ENCODE data around the gene TTF1. TPM values are rescaled to one million over a fixed set of nuclear protein-coding genes. Genes with fewer than 3 reads are reported as not detected.
"Not testable (repeated sequence)": the region's sequence is repeated elsewhere in the genome, so short reads cannot be mapped to it uniquely, and the experiment has no call there.

The TTF1 gene
- total and polyA plus RNA-seq, 2 of the 13 experiments (the other 11 are each of a cell fraction or from before 2014, with no cell fraction given): 3.4 to 9.8 TPM

DNA sequence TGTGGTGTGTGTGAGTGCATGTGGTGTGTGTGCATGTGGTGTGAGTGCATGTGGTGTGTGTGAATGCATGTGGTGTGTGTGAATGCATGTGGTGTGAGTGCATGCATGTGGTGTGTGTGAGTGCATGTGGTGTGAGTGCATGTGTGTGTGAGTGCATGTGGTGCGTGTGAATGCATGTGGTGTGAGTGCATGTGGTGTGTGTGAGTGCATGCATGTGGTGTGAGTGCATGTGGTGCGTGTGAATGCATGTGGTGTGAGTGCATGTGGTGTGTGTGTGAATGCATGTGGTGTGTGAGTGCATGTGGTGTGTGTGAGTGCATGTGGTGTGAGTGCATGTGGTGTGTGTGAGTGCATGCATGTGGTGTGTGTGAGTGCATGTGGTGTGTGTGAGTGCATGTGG lies 28.9 kb downstream of the TTF1 start:
- H3K9me3 ChIP-seq (ENCODE audit: low read length); FAIRE-seq; H3K27me3 ChIP-seq (ENCODE audit: control insufficient read depth in 1 of 2, insufficient read depth in 2 of 2, low read length in 2 of 2); H3K27ac ChIP-seq (ENCODE audit: extremely low read length, insufficient read depth, low read length); CTCF ChIA-PET (ENCODE audit: low intra/inter-chr PET ratio, low total read pairs); H4K20me1 ChIP-seq (ENCODE audit: insufficient read depth, low read length); BruUV-seq (replicated peaks); H3K4me3 ChIP-seq (replicated peaks in 1 of 3; ENCODE audit: insufficient read depth in 1 of 3, low read depth in 2 of 3, low read length in 3 of 3); in situ Hi-C loops (cut with HindIII; ENCODE audit: extremely low pct_ligation_motif_present, low pct_unique_long_range_greater_than_20kb); DNase-seq (ENCODE audit: low spot score); H2AFZ ChIP-seq (ENCODE audit: low read length); H3K4me2 ChIP-seq (ENCODE audit: low read depth, low read length); H3K9ac ChIP-seq (ENCODE audit: insufficient read depth, low read depth, low read length); POLR2A ChIA-PET; ATAC-seq; intact Hi-C loops (cut with micrococcal nuclease; ENCODE audit: unreplicated experiment); H3K4me1 ChIP-seq (ENCODE audit: insufficient read depth, low read length); H3K79me2 ChIP-seq (ENCODE audit: insufficient read depth, low read length): not testable (repeated sequence)
- peaks cover 14 to 30% of the 10 kb centered on the region in 2 experiments; a peak in 4 of 5 replicates for H3K36me3 ChIP-seq (replicated peaks in 1 of 2; ENCODE audit: control insufficient read depth in 1 of 2, insufficient read depth in 2 of 2, low read length in 2 of 2)
- TF ChIP-seq, protein P1, sequence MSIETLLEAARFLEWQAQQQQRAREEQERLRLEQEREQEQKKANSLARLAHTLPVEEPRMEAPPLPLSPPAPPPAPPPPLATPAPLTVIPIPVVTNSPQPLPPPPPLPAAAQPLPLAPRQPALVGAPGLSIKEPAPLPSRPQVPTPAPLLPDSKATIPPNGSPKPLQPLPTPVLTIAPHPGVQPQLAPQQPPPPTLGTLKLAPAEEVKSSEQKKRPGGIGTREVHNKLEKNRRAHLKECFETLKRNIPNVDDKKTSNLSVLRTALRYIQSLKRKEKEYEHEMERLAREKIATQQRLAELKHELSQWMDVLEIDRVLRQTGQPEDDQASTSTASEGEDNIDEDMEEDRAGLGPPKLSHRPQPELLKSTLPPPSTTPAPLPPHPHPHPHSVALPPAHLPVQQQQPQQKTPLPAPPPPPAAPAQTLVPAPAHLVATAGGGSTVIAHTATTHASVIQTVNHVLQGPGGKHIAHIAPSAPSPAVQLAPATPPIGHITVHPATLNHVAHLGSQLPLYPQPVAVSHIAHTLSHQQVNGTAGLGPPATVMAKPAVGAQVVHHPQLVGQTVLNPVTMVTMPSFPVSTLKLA (IDR thresholded peaks at IDR 0.05): peak; percentile 95
- 97% methylated on average over 2 of the region's 2 CpGs for WGBS (ENCODE audit: low lambda C conversion rate)

DNA sequence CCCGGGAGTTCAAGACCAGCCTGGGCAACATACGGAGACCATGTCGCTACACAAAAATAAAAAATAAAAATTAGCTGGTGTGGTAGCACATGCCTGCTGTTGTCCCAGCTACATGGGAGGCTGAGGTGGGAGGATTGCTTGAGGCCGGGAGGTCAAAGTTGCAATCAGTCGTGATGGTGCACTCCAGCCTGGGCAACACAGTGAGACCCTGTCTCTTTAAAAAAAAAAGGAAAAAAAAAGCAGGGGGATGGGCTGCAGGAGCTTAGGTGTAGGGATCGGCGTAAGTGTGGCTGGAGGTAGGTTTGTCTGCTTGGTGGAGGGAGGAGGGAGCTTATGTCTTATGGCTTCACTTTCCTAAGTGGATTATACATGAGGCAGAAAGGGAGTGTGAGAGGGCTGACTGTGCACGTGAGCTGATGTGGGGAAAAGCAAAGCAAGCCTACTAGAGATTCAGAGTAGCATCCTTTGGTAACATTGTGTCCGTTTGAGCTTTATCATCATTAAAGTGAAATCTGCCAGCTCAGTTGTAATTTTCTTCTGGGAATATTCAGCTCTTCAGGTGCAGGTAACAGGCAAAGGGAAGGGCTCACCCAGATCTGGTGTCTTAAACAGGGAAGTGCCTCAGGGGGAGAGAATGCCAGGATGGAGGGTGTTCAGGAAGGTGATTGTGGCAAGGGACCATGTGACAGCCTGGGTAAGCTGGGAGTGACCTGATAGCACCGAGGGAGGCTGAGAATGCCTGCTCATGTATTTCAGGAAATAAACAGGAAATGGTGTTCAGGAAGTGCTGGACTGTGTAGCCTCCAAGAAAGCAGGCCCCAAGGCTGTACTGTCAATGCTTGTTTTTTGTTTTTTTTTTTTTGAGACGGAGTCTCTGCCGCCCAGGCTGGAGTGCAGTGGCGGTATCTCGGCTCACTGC lies 34.2 kb downstream of the TTF1 start:
- 81% methylated on average over 14 of the region's 14 CpGs for WGBS (ENCODE audit: low lambda C conversion rate)
- intact Hi-C loops (cut with micrococcal nuclease; ENCODE audit: unreplicated experiment): no loop called here
- no peaks in the 10 kb centered on the region for H4K20me1 ChIP-seq (ENCODE audit: insufficient read depth, low read length)
- H3K9me3 ChIP-seq (ENCODE audit: low read length): no peaks in the 10 kb centered on the region
- H3K4me2 ChIP-seq (ENCODE audit: low read depth, low read length): no peak overlapping the region
- H3K4me3 ChIP-seq (replicated peaks in 1 of 3; ENCODE audit: insufficient read depth in 1 of 3, low read depth in 2 of 3, low read length in 3 of 3): no peak overlapping the region
- ChIA-PET POLR2A (interaction anchor here (0.9 to 1.3 kb wide), 2 partner anchors 17 to 18 kb away, joined by 3 to 4 read pairs; partner anchors contain the start of gene SETX), CTCF (ENCODE audit: low intra/inter-chr PET ratio, low total read pairs) (no interaction called here)
- BruUV-seq (replicated peaks): no TSS peak
- peak overlapping the region; percentile 54 for H2AFZ ChIP-seq (ENCODE audit: low read length)
- FAIRE-seq (no peak), ATAC-seq (no peak; the same call in 1 of the 3 replicates), DNase-seq (ENCODE audit: low spot score) (no peak)
- no peaks in the 10 kb centered on the region for H3K79me2 ChIP-seq (ENCODE audit: insufficient read depth, low read length)
- H3K36me3 ChIP-seq (replicated peaks in 1 of 2; ENCODE audit: control insufficient read depth in 1 of 2, insufficient read depth in 2 of 2, low read length in 2 of 2): peaks cover 2 to 16% of the 10 kb centered on the region in 2 experiments; a peak in 4 of 5 replicates
- no peaks in the 10 kb centered on the region for H3K4me1 ChIP-seq (ENCODE audit: insufficient read depth, low read length)
- no peak overlapping the region for H3K27ac ChIP-seq (ENCODE audit: extremely low read length, insufficient read depth, low read length)
- H3K9ac ChIP-seq (ENCODE audit: insufficient read depth, low read depth, low read length): no peak overlapping the region
- H3K27me3 ChIP-seq (ENCODE audit: control insufficient read depth in 1 of 2, insufficient read depth in 2 of 2, low read length in 2 of 2): peaks cover 0 to 2% of the 10 kb centered on the region in 2 experiments; a peak in 1 of 5 replicates
- in situ Hi-C loops (cut with HindIII; ENCODE audit: extremely low pct_ligation_motif_present, low pct_unique_long_range_greater_than_20kb): no loop called here
- no peak for TF ChIP-seq PCBP1 (IDR thresholded peaks at IDR 0.05; ENCODE audit: borderline replicate concordance, low read depth, low read length)
- TF ChIP-seq, protein P2, sequence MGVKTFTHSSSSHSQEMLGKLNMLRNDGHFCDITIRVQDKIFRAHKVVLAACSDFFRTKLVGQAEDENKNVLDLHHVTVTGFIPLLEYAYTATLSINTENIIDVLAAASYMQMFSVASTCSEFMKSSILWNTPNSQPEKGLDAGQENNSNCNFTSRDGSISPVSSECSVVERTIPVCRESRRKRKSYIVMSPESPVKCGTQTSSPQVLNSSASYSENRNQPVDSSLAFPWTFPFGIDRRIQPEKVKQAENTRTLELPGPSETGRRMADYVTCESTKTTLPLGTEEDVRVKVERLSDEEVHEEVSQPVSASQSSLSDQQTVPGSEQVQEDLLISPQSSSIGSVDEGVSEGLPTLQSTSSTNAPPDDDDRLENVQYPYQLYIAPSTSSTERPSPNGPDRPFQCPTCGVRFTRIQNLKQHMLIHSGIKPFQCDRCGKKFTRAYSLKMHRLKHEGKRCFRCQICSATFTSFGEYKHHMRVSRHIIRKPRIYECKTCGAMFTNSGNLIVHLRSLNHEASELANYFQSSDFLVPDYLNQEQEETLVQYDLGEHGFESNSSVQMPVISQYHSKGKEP (CRISPR knock-in tag; IDR thresholded peaks at IDR 0.05): no peak
- TF ChIP-seq ZNF891 (CRISPR knock-in tag; IDR thresholded peaks at IDR 0.05): no peak
- 0 out of 4 replicates have a peak, but pooled peaks of 1 of the 2 experiments have one; percentile 0 for TF ChIP-seq MAFK (conservative IDR thresholded peaks at IDR 0.05 in 1 of 2, IDR thresholded peaks at IDR 0.05 in 1 of 2; ENCODE audit: low read length in 2 of 2)
- no peak for TF ChIP-seq ZNF781 (CRISPR knock-in tag; IDR thresholded peaks at IDR 0.05; ENCODE audit: borderline replicate concordance, not compliant biosample characterization)
- TF ChIP-seq, protein P3, sequence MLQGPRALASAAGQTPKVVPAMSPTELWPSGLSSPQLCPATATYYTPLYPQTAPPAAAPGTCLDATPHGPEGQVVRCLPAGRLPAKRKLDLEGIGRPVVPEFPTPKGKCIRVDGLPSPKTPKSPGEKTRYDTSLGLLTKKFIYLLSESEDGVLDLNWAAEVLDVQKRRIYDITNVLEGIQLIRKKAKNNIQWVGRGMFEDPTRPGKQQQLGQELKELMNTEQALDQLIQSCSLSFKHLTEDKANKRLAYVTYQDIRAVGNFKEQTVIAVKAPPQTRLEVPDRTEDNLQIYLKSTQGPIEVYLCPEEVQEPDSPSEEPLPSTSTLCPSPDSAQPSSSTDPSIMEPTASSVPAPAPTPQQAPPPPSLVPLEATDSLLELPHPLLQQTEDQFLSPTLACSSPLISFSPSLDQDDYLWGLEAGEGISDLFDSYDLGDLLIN (CRISPR knock-in tag; IDR thresholded peaks at IDR 0.05; ENCODE audit: borderline replicate concordance): no peak
- TF ChIP-seq FOXC1 (CRISPR knock-in tag; IDR thresholded peaks at IDR 0.05; ENCODE audit: borderline replicate concordance): no peak
- no peak for TF ChIP-seq GABPA (IDR thresholded peaks at IDR 0.05; ENCODE audit: low read depth, low read length)
- peak; percentile 67 for TF ChIP-seq GABPA (CRISPR knock-in tag; IDR thresholded peaks at IDR 0.05; ENCODE audit: low read depth)
- no peak for TF ChIP-seq JUNB (CRISPR knock-in tag; IDR thresholded peaks at IDR 0.05; ENCODE audit: borderline replicate concordance)
- no peak for TF ChIP-seq ZKSCAN1 (IDR thresholded peaks at IDR 0.05; ENCODE audit: low read length)

Measured in HepG2 (cell line).